GM23338 (cell line): Measurements from ENCODE around the gene SRD5A3. TPM values are rescaled to one million over a fixed set of nuclear protein-coding genes. Genes with fewer than 3 reads are reported as not detected.

Experiments used
- ATAC-seq: fragments of 200-7000 bp; cut with Tn5 transposase; 3 replicates; pipeline ENCODE4 v1.9.1; 2020
- DNase-seq: peaks from one replicate; pipeline ENCODE4 v3.0.0-alpha.2; 2015; ENCODE audit warnings: low spot score
- H2AFZ ChIP-seq: fragments of 200-600 bp; sonication (generic); 2 replicates; pipeline ENCODE4 v1.8.0; 2016; ENCODE audit warnings: antibody characterized with exemption, mild to moderate bottlenecking, moderate library complexity
- H3F3A ChIP-seq: fragments of 200-600 bp; sonication (generic); replicated peaks from 2 replicates; pipeline ENCODE4 v1.8.0; 2017; ENCODE audit warnings: antibody characterized with exemption, mixed run types, low read depth
- H3K27ac ChIP-seq: fragments of 200-600 bp; sonication (generic); 2 replicates; pipeline ENCODE4 v1.6.1; 2016; ENCODE audit warnings: low read depth
- H3K27me3 ChIP-seq: fragments of 200-600 bp; sonication (generic); 2 replicates; pipeline ENCODE4 v1.8.0; 2016; ENCODE audit warnings: mild to moderate bottlenecking, mixed run types, moderate library complexity; ENCODE audit not compliant: insufficient read depth
- H3K36me3 ChIP-seq: fragments of 200-600 bp; sonication (generic); 2 replicates; pipeline ENCODE4 v1.8.0; 2016; ENCODE audit warnings: mild to moderate bottlenecking; ENCODE audit not compliant: insufficient read depth
- H3K4me1 ChIP-seq: fragments of 200-600 bp; sonication (generic); 2 replicates; pipeline ENCODE4 v1.8.0; 2016; ENCODE audit warnings: mild to moderate bottlenecking, moderate library complexity; ENCODE audit not compliant: insufficient read depth
- H3K4me2 ChIP-seq: fragments of 200-600 bp; sonication (generic); 2 replicates; pipeline ENCODE4 v1.7.1; 2017; ENCODE audit warnings: mixed run types
- H3K4me3 ChIP-seq: fragments of 200-600 bp; sonication (generic); 2 replicates; pipeline ENCODE4 v1.6.1; 2016; ENCODE audit warnings: mixed run types
- H3K79me2 ChIP-seq: fragments of 200-600 bp; sonication (generic); replicated peaks from 2 replicates; pipeline ENCODE4 v1.8.0; 2017; ENCODE audit warnings: mild to moderate bottlenecking; ENCODE audit not compliant: insufficient read depth
- H3K9me2 ChIP-seq: fragments of 200-600 bp; sonication (generic); 2 replicates; pipeline ENCODE4 v1.8.0; 2017; ENCODE audit not compliant: insufficient read depth
- H4K20me1 ChIP-seq: fragments of 200-600 bp; sonication (generic); replicated peaks from 2 replicates; pipeline ENCODE4 v1.8.0; 2017; ENCODE audit warnings: mild to moderate bottlenecking; ENCODE audit not compliant: insufficient read depth
- H3K27ac Mint-ChIP-seq: 2 replicates; pipeline ENCODE4 v1.8.0; 2020; ENCODE audit warnings: inconsistent platforms, mild to moderate bottlenecking, moderate library complexity, mixed read lengths
- H3K27me3 Mint-ChIP-seq: 3 replicates; pipeline ENCODE4 v1.8.0; 2022; ENCODE audit warnings: low read depth, mild to moderate bottlenecking, moderate library complexity, mixed read lengths, inconsistent platforms; ENCODE audit not compliant: insufficient read depth, poor library complexity
- H3K36me3 Mint-ChIP-seq: 3 replicates; pipeline ENCODE4 v1.8.0; 2021; ENCODE audit warnings: low read depth, mild to moderate bottlenecking, inconsistent platforms, moderate library complexity, mixed read lengths
- H3K4me1 Mint-ChIP-seq: 3 replicates; pipeline ENCODE4 v1.8.0; 2020; ENCODE audit warnings: mild to moderate bottlenecking, inconsistent platforms, mixed read lengths
- H3K4me3 Mint-ChIP-seq: 3 replicates; pipeline ENCODE4 v1.8.0; 2021; ENCODE audit warnings: moderate library complexity, mild to moderate bottlenecking, inconsistent platforms, mixed read lengths
- H3K9me3 Mint-ChIP-seq: 3 replicates; pipeline ENCODE4 v1.8.0; 2020; ENCODE audit warnings: moderate library complexity, mild to moderate bottlenecking, inconsistent platforms, mixed read lengths
- CREB1 ChIP-seq: fragments of 250-450 bp; sonication (Bioruptor Pico); IDR thresholded peaks from 2 replicates; pipeline ENCODE4 v1.5.0; 2020; ENCODE audit warnings: low read depth, mild to moderate bottlenecking, moderate library complexity
- CTCF ChIP-seq, 2 experiments: fragments of 200-600 bp in 1 of 2; sonication (generic) in 1 of 2; conservative IDR thresholded peaks; 2 replicates each; pipeline versions ENCODE4 v1.5.1 to v1.6.1; 2016 to 2017; ENCODE audit warnings: antibody characterized with exemption in 2 of 2, low read depth in 2 of 2, mild to moderate bottlenecking in 2 of 2, moderate library complexity in 1 of 2
- ETS1 ChIP-seq: IDR thresholded peaks from 2 replicates; pipeline ENCODE4 v1.6.1; 2016; ENCODE audit warnings: antibody characterized with exemption
- EZH2 ChIP-seq: fragments of 200-600 bp; sonication (generic); IDR thresholded peaks from one replicate; pipeline ENCODE4 v1.8.0; 2017; ENCODE audit warnings: antibody characterized with exemption, mild to moderate bottlenecking, low read depth; ENCODE audit not compliant: unreplicated experiment
- EZH2phosphoT487 ChIP-seq: fragments of 200-600 bp; sonication (generic); IDR thresholded peaks from one replicate; pipeline ENCODE4 v1.8.1; 2018; ENCODE audit warnings: antibody characterized with exemption; ENCODE audit not compliant: unreplicated experiment
- JUNB ChIP-seq: IDR thresholded peaks from one replicate; pipeline ENCODE4 v1.6.1; 2016; ENCODE audit warnings: antibody characterized with exemption; ENCODE audit not compliant: unreplicated experiment
- NANOG ChIP-seq: IDR thresholded peaks from 2 replicates; pipeline ENCODE4 v1.6.1; 2016; ENCODE audit warnings: antibody characterized with exemption, borderline replicate concordance
- POLR2AphosphoS5 ChIP-seq: IDR thresholded peaks from 2 replicates; pipeline ENCODE4 v1.6.1; 2016; ENCODE audit warnings: antibody characterized with exemption, low read depth
- REST ChIP-seq: IDR thresholded peaks from one replicate; pipeline ENCODE4 v1.6.1; 2018; ENCODE audit warnings: antibody characterized with exemption; ENCODE audit not compliant: unreplicated experiment
- STAT1 ChIP-seq: IDR thresholded peaks from one replicate; pipeline ENCODE4 v1.6.1; 2016; ENCODE audit warnings: antibody characterized with exemption; ENCODE audit not compliant: unreplicated experiment
- ZNF114 ChIP-seq: fragments of 250-450 bp; sonication (Bioruptor Pico); IDR thresholded peaks from 2 replicates; pipeline ENCODE4 v1.5.0; 2020; ENCODE audit warnings: mild to moderate bottlenecking, moderate library complexity
- ZNF331 ChIP-seq: fragments of 250-450 bp; sonication (Bioruptor Pico); IDR thresholded peaks from 2 replicates; pipeline ENCODE4 v1.5.0; 2020; ENCODE audit warnings: low read depth, mild to moderate bottlenecking, moderate library complexity
- ZNF462 ChIP-seq: fragments of 250-450 bp; sonication (Bioruptor Pico); IDR thresholded peaks from 2 replicates; pipeline ENCODE4 v1.5.0; 2020; ENCODE audit warnings: mild to moderate bottlenecking, moderate library complexity
- polyA plus RNA-seq: library from polyadenylated mRNA; unstranded; fragments of >200 nt; fragmentation: Nextera tagmentation; extraction: Ambion mirVana; gene quantifications from 2 replicates; pipeline ENCODE4 v1.2.1, GENCODE V29; 2016
- total RNA-seq: library from RNA; depleted of rRNA; stranded (reverse); fragments of >200 nt; shearing (Covaris generic); gene quantifications from 2 replicates; pipeline ENCODE4 v1.2.3, GENCODE V29; 2014

SRD5A3 gene
- total and polyA plus RNA-seq, 2 experiments from 2014 or later = 23.0 to 49.9 TPM

- DNase-seq = no peak
These were observed 6.7 kb downstream of the SRD5A3 start for GRCh38 chr4:55352726-55353125.

More at GRCh38 chr4:55352726-55353125, 6.7 kb downstream of the SRD5A3 start:
- no peaks in the 10 kb centered on the region; the same call in 1 of the 2 replicates for H3F3A ChIP-seq
- no peak for TF ChIP-seq CTCF (conservative IDR thresholded peaks at IDR 0.05; ENCODE audit: low read depth in 2 of 2)
- no peak for TF ChIP-seq EZH2
- no peak for TF ChIP-seq REST
- TF ChIP-seq JUNB = no peak
- no peak for TF ChIP-seq ZNF114 (CRISPR knock-in tag)
- no peak for TF ChIP-seq NANOG
- no peak for TF ChIP-seq ZNF331 (CRISPR knock-in tag)
- TF ChIP-seq STAT1 = no peak
- TF ChIP-seq CREB1 (CRISPR knock-in tag) = no peak
- TF ChIP-seq ZNF462 (CRISPR knock-in tag) = no peak
- no peak for TF ChIP-seq ETS1
- TF ChIP-seq EZH2phosphoT487 = no peak
- no peak for TF ChIP-seq POLR2AphosphoS5
- no peak for ATAC-seq
- H3K9me2 ChIP-seq = 0 out of 2 replicates have a peak, but pooled peaks cover 4% of the 10 kb centered on the region
- H3K27ac Mint-ChIP-seq = no peak overlapping the region
- H3K79me2 ChIP-seq = peaks cover 19% of the 10 kb centered on the region
- H4K20me1 ChIP-seq = no peaks in the 10 kb centered on the region
- peaks cover 5% of the 10 kb centered on the region; the same call in 1 of the 2 replicates for H3K4me1 ChIP-seq
- no peak overlapping the region for H2AFZ ChIP-seq
- H3K4me2 ChIP-seq = no peak overlapping the region
- no peak overlapping the region for H3K4me3 ChIP-seq
- H3K27me3 Mint-ChIP-seq = peaks cover 3% of the 10 kb centered on the region
- H3K27me3 ChIP-seq = no peaks in the 10 kb centered on the region
- H3K27ac ChIP-seq = no peak overlapping the region
- no peaks in the 10 kb centered on the region for H3K36me3 ChIP-seq
- H3K4me3 Mint-ChIP-seq = no peak overlapping the region
- H3K4me1 Mint-ChIP-seq = peaks cover 7% of the 10 kb centered on the region
- peaks cover 12% of the 10 kb centered on the region; the same call in 2 of the 3 replicates for H3K9me3 Mint-ChIP-seq
- peaks cover 36% of the 10 kb centered on the region for H3K36me3 Mint-ChIP-seq
